AG04449 (cell line): ENCODE measurements around the gene ADGRG1.

ENCODE experiments used
- CTCF ChIA-PET: fragments of 350-600 bp; formaldehyde crosslinking; extraction: SDS; loops from one replicate; lab custom pipeline; 2021; ENCODE audit warnings: antibody characterized with exemption; lab: Yijun Ruan, JAX
- POLR2A ChIA-PET: fragments of 400-600, 350-600 bp; formaldehyde crosslinking; extraction: SDS; loops from one replicate; lab custom pipeline; 2020; ENCODE audit warnings: antibody characterized with exemption, inconsistent platforms; lab: Yijun Ruan, JAX
- DNase-seq: peaks from one replicate; pipeline ENCODE4 v3.0.0-alpha.2; 2010; ENCODE audit warnings: low read depth, low spot score
- H3K4me3 ChIP-seq: 2 replicates; pipeline ENCODE4 v1.5.1; 2011; ENCODE audit warnings: low read depth, mild to moderate bottlenecking, control low read depth, low read length
- TF ChIP-seq, protein P1 (sequence below): IDR thresholded peaks from one replicate; pipeline ENCODE4 v1.5.1; 2011; ENCODE audit warnings: mild to moderate bottlenecking, moderate library complexity, low read length, control low read depth, inconsistent platforms; ENCODE audit not compliant: insufficient read depth; ENCODE audit errors: missing control alignments

The ADGRG1 gene

DNA sequence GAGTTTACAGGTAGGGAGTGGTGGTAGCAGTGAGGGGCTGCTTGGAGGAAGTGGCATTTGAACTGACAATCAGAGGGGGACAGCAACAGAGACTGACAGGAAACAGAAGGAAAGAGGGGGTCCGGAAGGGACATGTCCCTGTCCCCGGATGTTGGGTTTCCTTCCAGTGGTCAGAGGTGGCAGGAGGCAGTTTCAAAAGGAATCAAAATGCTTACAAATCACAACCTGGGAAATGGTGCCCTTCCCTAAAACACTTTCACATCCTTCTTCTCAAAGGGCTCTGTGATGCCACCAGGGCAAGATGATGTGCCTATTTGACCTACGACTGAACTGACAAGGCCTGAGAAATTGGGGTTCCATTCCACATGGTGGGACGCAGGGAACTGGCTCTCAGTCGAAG is 19.7 kb downstream of the ADGRG1 start:
- CTCF ChIA-PET, result interaction anchor here (0.8 to 8.2 kb wide), 42 partner anchors 10 to 358 kb away, joined by 3 to 256 read pairs (median 7); partner anchors contain the start of genes ADGRG1, ADGRG3, KATNB1 and ZNF319
- TF ChIP-seq, protein P1, sequence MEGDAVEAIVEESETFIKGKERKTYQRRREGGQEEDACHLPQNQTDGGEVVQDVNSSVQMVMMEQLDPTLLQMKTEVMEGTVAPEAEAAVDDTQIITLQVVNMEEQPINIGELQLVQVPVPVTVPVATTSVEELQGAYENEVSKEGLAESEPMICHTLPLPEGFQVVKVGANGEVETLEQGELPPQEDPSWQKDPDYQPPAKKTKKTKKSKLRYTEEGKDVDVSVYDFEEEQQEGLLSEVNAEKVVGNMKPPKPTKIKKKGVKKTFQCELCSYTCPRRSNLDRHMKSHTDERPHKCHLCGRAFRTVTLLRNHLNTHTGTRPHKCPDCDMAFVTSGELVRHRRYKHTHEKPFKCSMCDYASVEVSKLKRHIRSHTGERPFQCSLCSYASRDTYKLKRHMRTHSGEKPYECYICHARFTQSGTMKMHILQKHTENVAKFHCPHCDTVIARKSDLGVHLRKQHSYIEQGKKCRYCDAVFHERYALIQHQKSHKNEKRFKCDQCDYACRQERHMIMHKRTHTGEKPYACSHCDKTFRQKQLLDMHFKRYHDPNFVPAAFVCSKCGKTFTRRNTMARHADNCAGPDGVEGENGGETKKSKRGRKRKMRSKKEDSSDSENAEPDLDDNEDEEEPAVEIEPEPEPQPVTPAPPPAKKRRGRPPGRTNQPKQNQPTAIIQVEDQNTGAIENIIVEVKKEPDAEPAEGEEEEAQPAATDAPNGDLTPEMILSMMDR, result no peak
- POLR2A ChIA-PET, result no interaction called here
- no peak for DNase-seq
- no peak overlapping the region for H3K4me3 ChIP-seq

- DNase-seq, result no peak
- TF ChIP-seq, protein P1, result peak; percentile 100
- POLR2A ChIA-PET, result no interaction called here
- H3K4me3 ChIP-seq, result no peak overlapping the region
- CTCF ChIA-PET, result interaction anchor here (0.5 to 8.2 kb wide), 53 partner anchors 9 to 358 kb away, joined by 3 to 256 read pairs (median 6); partner anchors contain the start of genes ADGRG1, ADGRG3, KATNB1 and ZNF319
Observed at GRCh38 chr16:57648581-57649442, 20.4 kb downstream of the ADGRG1 start.

GRCh38 chr16:57649443-57649751 is 21.0 kb downstream of the ADGRG1 start:
- DNase-seq, result no peak
- ChIA-PET POLR2A (no interaction called here), CTCF (interaction anchor here (0.6 to 8.2 kb wide), 33 partner anchors 9 to 332 kb away, joined by 3 to 256 read pairs (median 7); partner anchors contain the start of gene ADGRG1)
- TF ChIP-seq, protein P1, result no peak
- no peak overlapping the region for H3K4me3 ChIP-seq

DNA sequence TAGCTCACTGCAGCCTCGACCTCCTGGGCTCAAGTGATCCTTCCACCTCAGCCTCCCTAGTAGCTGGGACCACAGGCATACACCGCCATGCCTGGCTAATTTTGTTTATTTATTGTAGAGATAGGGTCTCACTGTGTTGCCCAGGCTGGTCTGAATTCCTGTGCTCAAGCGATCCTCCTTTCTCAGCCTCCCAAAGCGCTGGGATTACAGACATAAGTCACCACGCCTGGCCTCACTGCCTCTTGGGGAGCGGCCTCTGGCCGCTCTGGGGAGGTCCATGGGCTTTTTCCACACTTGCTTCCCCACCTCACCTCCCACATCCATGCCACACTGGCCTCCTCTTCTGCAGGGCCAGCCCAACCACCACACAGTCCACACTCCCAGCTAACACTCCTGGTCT is 21.4 kb downstream of the ADGRG1 start:
- TF ChIP-seq, protein P1, result no peak
- no peak overlapping the region for H3K4me3 ChIP-seq
- ChIA-PET CTCF (interaction anchor here (0.6 to 8.2 kb wide), 26 partner anchors 8 to 332 kb away, joined by 3 to 256 read pairs (median 12); partner anchors contain the start of gene ADGRG1), POLR2A (no interaction called here)
- no peak for DNase-seq

DNA sequence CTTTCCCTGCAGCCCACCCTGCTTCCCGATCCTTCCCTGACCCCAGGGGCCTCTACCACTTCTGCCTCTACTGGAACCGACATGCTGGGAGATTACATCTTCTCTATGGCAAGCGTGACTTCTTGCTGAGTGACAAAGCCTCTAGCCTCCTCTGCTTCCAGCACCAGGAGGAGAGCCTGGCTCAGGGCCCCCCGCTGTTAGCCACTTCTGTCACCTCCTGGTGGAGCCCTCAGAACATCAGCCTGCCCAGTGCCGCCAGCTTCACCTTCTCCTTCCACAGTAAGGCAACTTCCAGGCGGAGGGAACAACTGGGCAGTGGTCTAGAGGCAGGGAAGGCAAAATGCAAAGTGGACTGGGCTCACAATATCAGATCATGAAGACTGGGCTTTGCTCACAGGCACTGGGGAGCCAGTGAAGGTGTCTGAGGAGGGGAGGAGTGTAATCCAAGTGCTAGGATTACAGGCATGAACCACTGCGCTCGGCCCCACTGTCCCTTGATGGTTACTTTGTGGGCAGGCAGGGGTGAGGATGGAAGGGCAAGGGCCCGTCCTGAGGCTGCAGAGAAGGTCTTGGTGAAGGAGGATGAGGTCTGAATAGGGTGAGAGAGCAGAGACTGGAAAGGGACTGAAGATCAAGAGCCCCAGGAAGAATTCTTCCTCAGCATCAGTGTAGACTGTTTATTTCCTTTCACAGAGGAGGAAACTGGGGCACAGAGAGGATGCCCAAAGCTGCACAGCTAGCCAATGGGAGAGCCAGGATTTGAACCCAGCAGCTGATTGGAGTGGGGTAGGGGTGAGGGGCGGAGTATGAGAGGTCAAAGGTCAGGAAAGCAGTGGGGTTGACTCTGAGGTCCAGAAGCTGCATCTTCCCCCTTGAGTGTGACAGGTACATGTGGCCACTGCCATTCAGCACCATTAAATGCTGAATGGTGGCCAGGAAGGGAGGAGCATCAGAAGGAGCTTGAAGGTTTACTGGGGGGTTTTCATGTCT is 23.2 kb downstream of the ADGRG1 start:
- POLR2A ChIA-PET, result no interaction called here
- CTCF ChIA-PET, result interaction anchor here (0.9 to 8.2 kb wide), 8 partner anchors 8 to 76 kb away, joined by 3 to 256 read pairs (median 4); partner anchors contain the start of gene ADGRG1
- H3K4me3 ChIP-seq, result no peak overlapping the region
- DNase-seq, result no peak
- TF ChIP-seq, protein P1, result no peak
